Activated CD4-positive, CD25-positive, alpha-beta regulatory T cell (primary cell): Measurements from ENCODE around the gene PALS2.

Experiments used
- DNase-seq, 4 experiments: peaks; one replicate each; lab custom pipeline; 2025; lab: John Stamatoyannopoulos, UW

Gene PALS2

GRCh38 chr7:24572997-24573553 is at the start of gene PALS2:
TSS of gene PALS2 (plus strand) at chr7:24573452. CDS start at chr7:24623668, 50,216 bp downstream.
- peak; percentile 39 to 71 (median 58) for DNase-seq

- DNase-seq = no peak
Observed at GRCh38 chr7:24531255-24531654, 42.0 kb upstream of the PALS2 start.

- no peak for DNase-seq
Observed at GRCh38 chr7:24536682-24537081, 36.6 kb upstream of the PALS2 start.

GRCh38 chr7:24540956-24541355 is 32.3 kb upstream of the PALS2 start:
- no peak for DNase-seq

GRCh38 chr7:24545215-24545614 is 28.0 kb upstream of the PALS2 start:
- DNase-seq = no peak

GRCh38 chr7:24548390-24548789 is 24.9 kb upstream of the PALS2 start:
- no peak for DNase-seq

GRCh38 chr7:24549991-24550390 is 23.3 kb upstream of the PALS2 start:
- DNase-seq = no peak

GRCh38 chr7:24555184-24555583 is 18.1 kb upstream of the PALS2 start:
- DNase-seq = no peak

- DNase-seq = no peak
Observed at GRCh38 chr7:24555719-24556118, 17.5 kb upstream of the PALS2 start.

GRCh38 chr7:24560772-24561171 is 12.5 kb upstream of the PALS2 start:
- DNase-seq = no peak

GRCh38 chr7:24566274-24566673 is 7.0 kb upstream of the PALS2 start:
- DNase-seq = no peak

- DNase-seq = no peak
Observed at GRCh38 chr7:24570983-24571382, 2.3 kb upstream of the PALS2 start.

GRCh38 chr7:24572016-24572392 is 1.2 kb upstream of the PALS2 start:
- no peak for DNase-seq

GRCh38 chr7:24572393-24572996 is 757 bp upstream of the PALS2 start:
- peak in 1 of 4 experiments; percentile 4 for DNase-seq

- DNase-seq = peak in 3 of 4 experiments; percentile 10 to 33 (median 20)
Observed at GRCh38 chr7:24573554-24574338, 494 bp downstream of the PALS2 start.

GRCh38 chr7:24574386-24574785 is 1.1 kb downstream of the PALS2 start:
- DNase-seq = no peak

- DNase-seq = no peak
Observed at GRCh38 chr7:24574950-24575349, 1.7 kb downstream of the PALS2 start.

GRCh38 chr7:24576171-24577025 is 3.1 kb downstream of the PALS2 start:
- DNase-seq = no peak

GRCh38 chr7:24578052-24578451 is 4.8 kb downstream of the PALS2 start:
- no peak for DNase-seq

- no peak for DNase-seq
Observed at GRCh38 chr7:24580283-24580946, 7.2 kb downstream of the PALS2 start.

GRCh38 chr7:24582166-24582565 is 8.9 kb downstream of the PALS2 start:
- DNase-seq = no peak

GRCh38 chr7:24587853-24588252 is 14.6 kb downstream of the PALS2 start:
- peak in 3 of 4 experiments; percentile 1 to 8 (median 4) for DNase-seq
